RWPE2 (cell line): ENCODE measurements around the gene KRT8.
"Not testable (repeated sequence)": the region's sequence is repeated elsewhere in the genome, so short reads cannot be mapped to it uniquely, and the experiment has no call there.

Experiments used
- ATAC-seq: fragments of 200-7000 bp; cut with Tn5 transposase; 3 replicates; pipeline ENCODE4 v1.9.1; 2021; ENCODE audit warnings: low read depth
- DNase-seq: peaks from one replicate; pipeline ENCODE4 v3.0.0-alpha.2; 2020; ENCODE audit warnings: low spot score
- H3K27ac ChIP-seq: fragments of 450-650 bp; 2 replicates; pipeline ENCODE4 v1.5.1; 2017; ENCODE audit warnings: mild to moderate bottlenecking; ENCODE audit not compliant: poor library complexity, severe bottlenecking
- H3K27me3 ChIP-seq: fragments of 250-450 bp; sonication (Bioruptor Pico); 2 replicates; pipeline ENCODE4 v1.5.1; 2021; ENCODE audit warnings: mild to moderate bottlenecking, moderate library complexity; ENCODE audit not compliant: insufficient read depth, poor library complexity, severe bottlenecking
- H3K36me3 ChIP-seq: fragments of 250-450 bp; sonication (Bioruptor Pico); 2 replicates; pipeline ENCODE4 v1.5.1; 2020; ENCODE audit warnings: low read depth, mild to moderate bottlenecking, moderate library complexity
- H3K4me1 ChIP-seq: fragments of 250-450 bp; sonication (Bioruptor Pico); 2 replicates; pipeline ENCODE4 v1.5.1; 2021; ENCODE audit warnings: mild to moderate bottlenecking, moderate library complexity; ENCODE audit not compliant: insufficient read depth, poor library complexity, severe bottlenecking
- H3K4me3 ChIP-seq: fragments of 250-450 bp; sonication (Bioruptor Pico); 2 replicates; pipeline ENCODE4 v1.5.1; 2021; ENCODE audit warnings: mild to moderate bottlenecking, moderate library complexity; ENCODE audit not compliant: severe bottlenecking
- H3K9me3 ChIP-seq: fragments of 250-450 bp; sonication (Bioruptor Pico); 2 replicates; pipeline ENCODE4 v1.5.1; 2021; ENCODE audit warnings: mild to moderate bottlenecking, moderate library complexity; ENCODE audit not compliant: severe bottlenecking
- CTCF ChIP-seq: fragments of 450-650 bp; IDR thresholded peaks from one replicate; pipeline ENCODE4 v1.5.1; 2017; ENCODE audit warnings: mild to moderate bottlenecking, moderate library complexity; ENCODE audit not compliant: poor library complexity, severe bottlenecking

Gene KRT8

GRCh38 chr12:52856787-52857186, 48.1 kb downstream of the KRT8 start:
- DNase-seq (no peak), ATAC-seq (no peak)
- no peak for TF ChIP-seq CTCF

GRCh38 chr12:52856077-52856476, 48.8 kb downstream of the KRT8 start:
- not testable (repeated sequence) for H3K4me3 ChIP-seq, DNase-seq, H3K36me3 ChIP-seq, H3K27me3 ChIP-seq, H3K27ac ChIP-seq, ATAC-seq, H3K9me3 ChIP-seq
- H3K4me1 ChIP-seq, result peaks cover 29% of the 10 kb centered on the region

More at GRCh38 chr12:52856787-52857186, 48.1 kb downstream of the KRT8 start:
- Histone ChIP-seq H3K4me3 (no peak overlapping the region), H3K27ac (peak overlapping the region; percentile 78), H3K9me3 (no peaks in the 10 kb centered on the region), H3K4me1 (peaks cover 29% of the 10 kb centered on the region), H3K36me3 (no peaks in the 10 kb centered on the region), H3K27me3 (no peaks in the 10 kb centered on the region)

GRCh38 chr12:52851787-52852186, 53.1 kb downstream of the KRT8 start:
- no peaks in the 10 kb centered on the region for H3K36me3 ChIP-seq
- no peak for ATAC-seq
- H3K9me3 ChIP-seq, result no peaks in the 10 kb centered on the region
- no peaks in the 10 kb centered on the region for H3K27me3 ChIP-seq
- no peak overlapping the region for H3K27ac ChIP-seq
- no peak for DNase-seq
- peaks cover 13% of the 10 kb centered on the region for H3K4me1 ChIP-seq
- no peak for TF ChIP-seq CTCF
- H3K4me3 ChIP-seq, result no peak overlapping the region

- Histone ChIP-seq H3K27ac (no peak overlapping the region), H3K36me3 (no peaks in the 10 kb centered on the region), H3K4me1 (peaks cover 13% of the 10 kb centered on the region), H3K9me3 (no peaks in the 10 kb centered on the region), H3K4me3 (no peak overlapping the region), H3K27me3 (no peaks in the 10 kb centered on the region)
- ATAC-seq, result no peak
- no peak for DNase-seq
- TF ChIP-seq CTCF, result no peak
Observed at GRCh38 chr12:52850681-52851080, 54.2 kb downstream of the KRT8 start.

GRCh38 chr12:52849511-52849910, 55.4 kb downstream of the KRT8 start:
- DNase-seq (no peak), ATAC-seq (no peak)
- no peaks in the 10 kb centered on the region for H3K9me3 ChIP-seq
- H3K27me3 ChIP-seq, result no peaks in the 10 kb centered on the region
- no peak overlapping the region for H3K27ac ChIP-seq
- no peak overlapping the region for H3K4me3 ChIP-seq
- no peak for TF ChIP-seq CTCF
- H3K4me1 ChIP-seq, result peaks cover 13% of the 10 kb centered on the region
- no peaks in the 10 kb centered on the region for H3K36me3 ChIP-seq
